GM06990 (cell line): Measurements from ENCODE around the gene TUBB2A.
"Not testable (repeated sequence)": the region's sequence is repeated elsewhere in the genome, so short reads cannot be mapped to it uniquely, and the experiment has no call there.

ENCODE experiments used
- DNase-seq: peaks from one replicate; pipeline ENCODE4 v3.0.0-alpha.2; 2011; ENCODE audit not compliant: insufficient read length; ENCODE audit errors: extremely low read depth
- H3K27me3 ChIP-seq: replicated peaks from 2 replicates; pipeline ENCODE4 v1.6.0; 2011; ENCODE audit warnings: low read length; ENCODE audit not compliant: control insufficient read depth, insufficient read depth
- H3K36me3 ChIP-seq: 2 replicates; pipeline ENCODE4 v1.5.1; 2011; ENCODE audit warnings: low read length; ENCODE audit not compliant: control insufficient read depth, insufficient read depth
- H3K4me3 ChIP-seq: replicated peaks from 2 replicates; pipeline ENCODE4 v1.5.1; 2011; ENCODE audit warnings: low read depth, mild to moderate bottlenecking, control low read depth, low read length
- CTCF ChIP-seq: IDR thresholded peaks from 2 replicates; pipeline ENCODE4 v1.5.1; 2011; ENCODE audit warnings: low read length, control low read depth, mild to moderate bottlenecking, inconsistent platforms; ENCODE audit not compliant: insufficient read depth, poor library complexity, severe bottlenecking

Gene TUBB2A

GRCh38 chr6:3195420-3195694 lies 38.0 kb upstream of the TUBB2A start:
- Histone ChIP-seq H3K36me3 (no peaks in the 10 kb centered on the region), H3K27me3 (no peaks in the 10 kb centered on the region), H3K4me3 (no peak overlapping the region)
- no peak for TF ChIP-seq CTCF
- no peak for DNase-seq

GRCh38 chr6:3194535-3195419 lies 37.4 kb upstream of the TUBB2A start:
- Histone ChIP-seq H3K4me3 (no peak overlapping the region), H3K36me3 (no peaks in the 10 kb centered on the region), H3K27me3 (no peaks in the 10 kb centered on the region)
- TF ChIP-seq CTCF = no peak
- no peak for DNase-seq

GRCh38 chr6:3193102-3193849 lies 35.9 kb upstream of the TUBB2A start:
- DNase-seq = no peak
- no peaks in the 10 kb centered on the region for H3K36me3 ChIP-seq
- TF ChIP-seq CTCF = no peak

DNA sequence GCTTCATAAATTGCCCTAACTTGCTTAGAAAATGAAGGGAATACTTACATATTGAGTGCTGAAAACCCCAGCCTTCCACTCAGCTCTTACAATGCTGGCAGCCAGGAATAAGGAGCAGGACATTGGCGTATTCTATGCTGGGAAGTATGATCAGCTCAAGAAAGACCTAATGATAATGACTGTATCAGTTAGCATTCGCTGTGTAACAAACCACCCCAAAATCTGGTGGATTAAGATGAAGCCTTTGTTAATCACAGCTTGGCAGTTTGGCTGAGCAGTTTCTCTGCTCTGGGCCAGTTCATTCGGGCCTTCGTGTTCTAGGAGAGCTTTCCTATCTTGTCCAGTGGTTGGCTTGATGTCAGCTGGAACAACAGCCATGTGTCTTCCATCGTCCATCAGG lies 33.4 kb upstream of the TUBB2A start:
- Histone ChIP-seq H3K27me3 (no peaks in the 10 kb centered on the region), H3K4me3 (no peak overlapping the region), H3K36me3 (no peaks in the 10 kb centered on the region)
- TF ChIP-seq CTCF = no peak
- no peak for DNase-seq

More at GRCh38 chr6:3193102-3193849, 35.9 kb upstream of the TUBB2A start:
- H3K27me3 ChIP-seq = no peaks in the 10 kb centered on the region
- no peak overlapping the region for H3K4me3 ChIP-seq

- no peak for DNase-seq
- H3K27me3 ChIP-seq = no peaks in the 10 kb centered on the region
- H3K4me3 ChIP-seq = no peak overlapping the region
- TF ChIP-seq CTCF = no peak
- no peaks in the 10 kb centered on the region for H3K36me3 ChIP-seq
Observed at GRCh38 chr6:3190056-3190455, 32.7 kb upstream of the TUBB2A start.

- not testable (repeated sequence) for H3K36me3 ChIP-seq, H3K27me3 ChIP-seq, DNase-seq, H3K4me3 ChIP-seq
Observed at GRCh38 chr6:3189192-3189591, 31.8 kb upstream of the TUBB2A start.
